ENCODE measurements around the gene ST3GAL5.
"Not testable (repeated sequence)": the region's sequence is repeated elsewhere in the genome, so short reads cannot be mapped to it uniquely, and the experiment has no call there.

ST3GAL5 gene

DNA sequence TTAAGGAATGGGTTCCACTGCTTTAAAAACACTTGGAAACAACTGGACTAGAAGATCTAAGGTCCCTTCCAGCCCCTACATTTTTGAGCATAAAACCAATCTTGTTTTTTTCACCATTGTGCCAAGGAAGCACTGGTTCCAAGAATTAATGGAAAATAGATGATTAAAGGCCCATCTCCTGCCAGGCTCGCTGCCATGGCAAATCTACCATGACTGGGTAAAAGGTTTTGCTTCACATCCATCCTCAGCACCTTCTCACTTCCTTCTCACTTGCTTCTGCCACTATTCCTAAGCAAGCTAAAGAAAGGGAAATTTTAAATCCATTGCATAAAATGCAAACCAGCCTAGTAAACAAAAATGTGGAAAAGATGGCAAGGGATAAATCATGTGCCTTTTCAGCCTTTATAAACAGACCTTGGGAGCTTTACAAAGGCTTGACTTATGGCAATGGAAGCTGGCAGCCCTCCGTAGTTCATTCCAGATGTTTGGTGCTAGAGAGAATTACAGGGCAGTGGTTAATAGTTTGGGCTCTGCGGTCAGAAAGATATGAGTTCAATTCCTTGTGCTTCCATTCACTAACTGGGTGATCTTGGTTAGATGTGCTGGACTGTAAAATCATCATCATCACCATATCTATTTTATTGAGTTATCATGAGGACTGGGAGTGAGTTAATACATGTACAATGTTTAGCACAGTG is 27.0 kb upstream of the ST3GAL5 start:
- no peak for DNase-seq

DNA sequence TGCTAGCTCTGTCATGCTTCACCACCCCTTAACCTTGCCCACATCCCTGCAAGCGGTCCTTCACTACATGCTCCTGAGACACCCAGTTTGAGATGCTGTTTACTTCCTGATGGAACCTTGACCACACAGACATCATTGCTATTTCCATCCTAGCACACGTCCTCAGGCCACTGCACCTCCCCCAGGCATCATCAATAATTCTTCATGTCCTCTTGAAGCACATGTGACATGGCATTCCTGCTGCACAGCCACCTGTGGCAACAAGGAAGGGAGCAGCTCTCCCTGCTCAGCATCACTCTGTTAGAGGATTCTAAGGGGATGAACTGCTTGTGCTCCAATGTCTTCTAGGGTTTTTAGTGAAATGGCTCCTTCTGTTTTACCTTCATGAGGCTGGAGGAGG is 26.1 kb upstream of the ST3GAL5 start:
- no peak for DNase-seq

DNA sequence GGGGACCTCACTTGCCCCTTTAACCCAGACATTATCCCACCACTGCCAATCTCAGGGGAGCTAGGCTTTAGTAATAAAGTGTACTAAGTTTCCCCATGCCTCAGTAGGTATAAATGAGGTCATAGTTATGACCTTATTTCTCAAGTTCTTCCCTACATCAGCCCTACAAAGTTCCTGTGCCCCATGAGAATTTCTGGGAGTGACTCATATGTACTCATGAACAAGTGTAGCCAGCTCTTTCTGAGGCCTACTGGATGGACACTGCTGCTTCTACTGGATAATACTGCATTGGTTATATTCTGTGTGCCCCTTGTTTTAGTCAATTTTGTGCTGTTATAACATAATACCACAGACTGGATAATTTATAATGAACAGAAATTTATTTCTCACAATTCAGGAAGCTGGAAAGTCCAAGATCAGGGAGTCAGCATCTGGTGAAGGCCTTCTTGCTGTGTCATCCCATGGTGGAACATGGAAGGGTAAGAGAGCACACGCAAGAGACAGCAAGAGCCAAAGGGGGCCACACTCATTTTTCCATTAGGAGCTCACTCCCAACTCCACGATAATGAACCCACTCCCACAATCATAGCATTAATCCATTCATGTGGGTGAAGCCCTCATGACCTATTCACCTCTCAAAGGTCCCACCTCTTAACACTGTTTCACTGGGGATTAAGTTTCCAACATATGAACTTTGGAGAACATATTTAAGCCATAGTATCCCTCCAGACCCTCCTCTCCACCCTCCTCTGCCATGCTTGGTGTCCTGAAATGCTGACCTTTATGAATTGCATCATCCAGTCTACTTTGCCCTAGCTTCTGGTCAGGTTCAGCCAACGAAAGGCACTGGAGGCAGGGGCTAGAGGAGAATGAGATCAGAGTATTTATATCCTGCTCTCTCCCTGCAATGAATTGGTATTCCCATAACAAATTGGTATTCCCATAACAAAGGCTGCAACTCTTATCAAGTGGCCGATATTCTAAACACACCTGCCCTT is 25.4 kb upstream of the ST3GAL5 start:
- DNase-seq: no peak

DNA sequence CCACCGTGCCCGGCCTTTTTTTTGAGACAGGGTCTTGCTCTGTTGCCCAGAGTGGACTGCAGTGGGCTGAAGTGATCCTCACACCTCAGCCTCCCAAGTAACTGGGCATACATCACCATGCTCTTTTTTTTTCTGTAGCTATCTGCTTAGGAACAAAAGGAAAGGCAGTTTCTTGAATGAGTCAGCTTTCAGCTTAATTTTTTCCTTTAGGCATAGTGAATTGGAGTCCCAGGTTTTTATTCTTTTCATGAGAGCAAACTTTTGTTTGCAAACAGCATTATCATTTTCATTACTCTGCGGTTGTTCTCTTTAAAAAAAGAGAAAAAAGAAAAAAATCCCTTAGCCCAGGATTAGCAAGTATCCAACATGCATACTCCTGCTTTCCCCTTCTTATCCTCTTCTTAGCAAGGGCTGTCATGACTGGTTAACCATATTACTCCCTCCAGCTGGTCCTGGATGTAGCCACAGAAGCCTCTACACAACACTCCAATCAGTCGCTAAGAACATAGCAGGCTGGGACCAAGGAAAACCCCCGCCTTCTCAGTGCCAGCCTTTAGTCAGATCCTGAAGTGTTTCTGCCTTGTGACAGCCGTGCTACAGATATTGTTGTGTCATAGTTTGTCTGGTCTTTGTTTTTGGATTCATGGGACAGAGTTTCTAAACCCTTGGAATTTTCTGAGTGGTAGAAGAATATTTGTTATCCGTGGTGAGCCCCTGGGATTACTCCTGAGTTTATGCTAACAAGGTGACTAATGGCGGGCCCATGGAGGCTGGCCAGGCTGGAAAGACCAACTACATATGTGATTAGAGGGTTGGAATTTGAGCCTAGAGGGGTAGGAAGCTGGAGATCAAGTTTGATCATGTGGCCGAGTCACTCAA is 23.3 kb upstream of the ST3GAL5 start:
- no peak for DNase-seq

DNA sequence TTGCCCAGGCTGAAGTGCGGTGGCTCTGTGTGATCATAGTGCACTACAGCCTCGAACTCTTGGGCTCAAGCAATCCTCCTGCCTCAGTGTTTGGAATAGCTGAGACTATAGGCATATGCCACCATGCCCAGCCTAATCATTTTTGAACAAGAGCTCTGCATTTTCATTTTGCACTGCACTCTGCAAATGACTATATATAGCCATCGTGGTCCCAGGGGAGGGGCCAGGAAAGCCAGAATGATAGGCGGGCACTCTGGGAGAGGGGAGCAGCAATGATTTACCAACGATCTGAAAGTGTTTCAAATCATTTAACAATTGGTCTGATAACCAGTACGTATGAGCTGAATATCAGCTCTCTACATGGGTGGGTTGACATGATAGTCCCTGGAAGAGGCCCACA is 22.3 kb upstream of the ST3GAL5 start:
- DNase-seq: no peak

DNA sequence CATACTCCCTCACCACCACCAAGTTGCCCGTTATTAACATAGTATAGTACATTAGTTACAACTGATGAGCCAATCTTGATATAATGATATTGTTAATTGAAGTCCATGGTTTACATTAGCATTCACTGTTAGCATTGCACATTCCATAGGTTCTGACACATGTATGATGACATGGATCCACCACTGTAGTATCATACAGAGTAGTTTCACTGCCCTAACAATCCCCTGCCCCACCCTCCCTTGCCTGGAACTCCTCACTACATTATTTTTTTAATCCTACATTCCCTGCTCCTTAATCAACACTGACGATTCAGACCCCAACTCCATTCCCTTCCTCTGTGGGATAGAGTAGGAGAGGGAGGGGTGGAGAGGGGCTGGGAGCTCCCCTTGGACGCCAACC is 20.2 kb upstream of the ST3GAL5 start:
- no peak for DNase-seq

DNA sequence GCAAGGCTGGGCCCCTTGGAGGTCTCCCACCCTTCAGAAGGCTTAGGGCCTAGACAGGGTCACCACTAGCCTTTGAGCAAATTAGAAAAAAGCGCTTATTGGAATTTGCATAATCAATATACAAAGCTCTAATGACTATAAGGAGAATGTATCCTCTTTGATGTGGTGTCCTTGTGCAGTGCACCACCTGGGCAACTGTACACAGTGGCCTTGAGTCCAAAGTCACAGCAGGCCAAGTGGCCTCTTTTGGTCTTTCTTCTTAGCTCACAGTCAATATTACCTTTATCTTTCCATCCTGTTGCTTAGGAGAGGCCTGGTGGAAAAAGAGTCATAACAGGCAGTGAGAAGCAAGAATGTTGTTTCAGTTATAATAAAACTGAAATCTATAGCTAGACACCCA is 19.7 kb upstream of the ST3GAL5 start:
- DNase-seq: no peak

DNA sequence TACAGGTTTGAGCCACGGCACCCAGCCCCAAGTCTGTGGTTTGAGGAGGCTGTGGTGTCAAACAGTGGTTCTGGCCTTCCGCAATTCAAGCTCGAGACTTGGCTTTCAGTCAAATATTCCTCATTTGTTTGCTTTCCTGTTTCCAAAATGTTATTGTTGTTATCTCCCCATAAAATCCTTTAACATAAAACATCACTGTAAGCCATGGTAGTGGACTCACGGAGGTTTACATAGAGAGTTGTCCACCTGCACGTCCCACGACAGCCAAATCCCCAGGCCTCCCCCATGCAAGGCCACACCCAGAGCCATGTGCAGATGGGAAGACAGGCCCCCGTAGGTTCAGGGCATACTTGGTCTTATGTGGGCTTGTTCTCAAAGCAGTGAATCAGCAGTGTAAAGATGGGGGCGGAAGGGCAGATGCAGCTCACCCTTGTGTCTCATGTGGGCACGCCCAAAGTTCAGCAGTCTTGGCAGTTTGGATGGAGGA is 18.9 kb upstream of the ST3GAL5 start:
- DNase-seq: no peak

DNA sequence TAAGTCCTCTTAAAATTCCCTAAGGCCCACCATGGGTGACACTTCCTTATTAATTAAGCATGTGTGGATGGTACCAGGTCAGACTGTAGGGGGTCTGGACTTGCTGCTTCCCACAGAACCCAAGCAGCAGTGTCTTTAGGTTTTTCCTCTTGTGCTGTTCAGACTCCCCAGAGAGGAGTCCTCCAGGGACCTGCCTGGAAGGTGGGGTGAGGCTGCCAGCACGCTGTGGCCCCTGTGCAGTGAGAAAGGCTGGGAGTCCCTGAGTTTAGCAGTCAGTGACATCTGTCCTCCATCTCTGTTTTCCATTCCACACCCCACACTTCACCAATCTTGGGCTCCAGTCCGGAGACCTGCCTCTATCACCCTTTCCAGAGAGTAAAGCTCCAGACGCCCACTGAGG is 18.0 kb upstream of the ST3GAL5 start:
- no peak for DNase-seq

DNA sequence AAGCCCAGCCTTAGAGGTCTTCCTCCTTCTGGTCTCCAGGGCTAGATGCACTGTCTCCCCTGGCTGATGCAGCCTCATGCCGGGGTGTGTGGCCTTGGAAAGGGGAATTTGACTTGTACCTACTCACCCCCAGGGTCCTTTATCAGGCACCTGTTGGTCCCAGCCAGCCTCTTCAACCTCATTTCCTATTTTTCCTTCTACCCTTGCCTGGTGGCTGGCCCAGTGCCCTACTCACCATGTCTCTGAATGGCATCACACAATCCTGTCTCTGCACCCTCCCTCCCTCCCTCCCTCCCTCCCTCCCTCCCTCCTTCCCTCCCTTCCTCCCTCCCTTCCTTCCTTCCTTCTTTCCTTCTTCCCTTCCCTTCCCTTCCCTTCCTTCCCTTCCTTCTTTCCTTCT is 17.1 kb upstream of the ST3GAL5 start:
- no peak for DNase-seq

DNA sequence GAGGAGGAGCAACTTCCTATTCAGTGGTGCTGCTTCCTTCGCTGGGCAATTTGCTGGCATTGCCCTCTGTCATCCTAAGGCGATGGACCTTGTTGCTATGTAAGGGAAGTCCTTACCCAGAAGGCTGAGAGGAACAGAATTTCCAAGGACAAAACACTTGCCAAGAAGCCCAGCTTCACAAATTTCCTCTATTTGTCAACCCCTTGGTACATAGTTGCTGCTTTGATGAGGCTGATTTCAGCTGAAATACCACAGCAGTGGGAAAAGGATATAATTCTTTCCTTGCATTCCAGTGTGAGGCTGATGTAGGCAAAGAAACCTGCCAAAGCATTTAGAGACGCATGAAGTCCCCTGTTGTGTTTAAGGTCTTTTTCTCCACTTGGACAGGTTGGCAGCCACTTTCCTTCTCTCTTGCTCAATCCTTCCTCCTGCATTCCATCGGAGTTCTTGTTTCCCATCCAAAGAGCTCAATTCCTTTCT is 16.4 kb upstream of the ST3GAL5 start:
- no peak for DNase-seq

DNA sequence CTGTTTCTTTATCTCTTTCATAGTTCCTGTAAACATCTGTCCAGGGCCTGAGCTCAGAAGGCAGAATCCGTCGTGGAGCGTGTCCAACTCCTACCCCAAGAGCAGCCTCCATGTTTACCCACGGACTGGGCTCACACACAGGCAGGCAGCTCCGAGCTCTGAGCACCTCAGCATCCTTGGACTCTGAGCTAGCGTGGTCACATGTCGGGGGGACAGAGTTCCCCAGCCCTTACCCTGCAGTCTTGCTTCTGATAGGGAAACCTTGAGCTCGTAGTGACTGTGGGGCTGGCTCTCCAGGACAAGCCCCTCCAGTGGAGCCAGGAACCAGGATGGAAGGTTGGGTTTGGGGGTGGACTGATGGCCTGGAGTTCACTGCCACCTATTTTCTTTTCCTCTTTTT is 15.1 kb upstream of the ST3GAL5 start:
- DNase-seq: no peak

DNA sequence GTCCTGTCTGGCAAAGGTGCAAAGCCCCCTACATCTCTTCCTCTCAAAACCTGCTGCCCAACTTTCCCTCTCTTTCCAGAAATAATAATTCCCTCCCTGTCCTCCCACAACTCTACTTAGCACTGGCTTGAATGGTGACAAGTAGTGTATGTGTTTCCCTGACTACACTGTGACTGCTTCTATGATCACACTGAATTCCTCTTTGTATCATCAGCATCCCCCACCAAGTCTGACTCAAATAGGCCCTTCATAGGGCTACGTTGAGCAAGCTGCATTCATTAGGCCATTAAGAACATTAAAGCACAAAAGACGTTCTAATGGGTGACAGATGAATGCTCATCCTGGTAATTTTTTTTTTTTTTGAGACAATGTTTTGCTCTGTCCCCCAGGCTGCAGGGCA is 13.7 kb upstream of the ST3GAL5 start:
- DNase-seq: no peak

DNA sequence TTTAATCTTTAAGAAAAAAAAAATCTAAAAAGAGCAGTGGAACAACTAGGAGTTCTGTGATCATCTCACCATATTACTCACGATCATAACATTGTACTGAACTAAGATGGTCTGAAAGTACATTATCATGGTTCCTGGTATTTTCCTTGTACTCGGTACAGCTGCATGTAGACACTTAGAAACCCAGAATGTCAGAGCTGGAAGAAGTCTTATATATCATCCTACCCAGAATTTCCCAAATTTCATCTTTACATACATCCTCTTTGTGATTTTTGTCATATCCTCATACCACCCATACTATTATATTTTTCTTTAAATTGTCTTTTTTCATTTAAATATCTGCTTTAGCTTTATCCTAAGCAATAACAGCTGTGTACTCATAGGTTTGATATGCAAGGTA is 12.4 kb upstream of the ST3GAL5 start:
- no peak for DNase-seq

DNA sequence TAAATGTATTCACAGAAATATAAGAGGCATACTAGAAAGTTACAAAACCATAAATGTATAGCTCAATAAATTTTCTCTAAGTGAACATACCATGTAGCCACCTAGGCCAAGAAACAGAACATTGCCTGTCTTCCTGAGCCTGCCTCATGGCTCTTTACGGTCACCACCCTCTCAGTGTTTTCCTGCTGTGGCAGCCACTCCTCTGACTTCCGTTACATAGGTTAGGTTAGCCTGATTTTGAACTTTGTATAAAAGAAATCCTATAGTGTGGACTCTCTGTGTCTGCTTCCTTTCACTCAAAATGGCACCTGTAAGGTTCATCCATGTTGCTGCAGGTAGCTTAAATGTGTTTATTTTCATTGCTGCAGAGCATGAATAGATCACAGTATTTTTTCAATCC is 11.6 kb upstream of the ST3GAL5 start:
- DNase-seq: no peak

DNA sequence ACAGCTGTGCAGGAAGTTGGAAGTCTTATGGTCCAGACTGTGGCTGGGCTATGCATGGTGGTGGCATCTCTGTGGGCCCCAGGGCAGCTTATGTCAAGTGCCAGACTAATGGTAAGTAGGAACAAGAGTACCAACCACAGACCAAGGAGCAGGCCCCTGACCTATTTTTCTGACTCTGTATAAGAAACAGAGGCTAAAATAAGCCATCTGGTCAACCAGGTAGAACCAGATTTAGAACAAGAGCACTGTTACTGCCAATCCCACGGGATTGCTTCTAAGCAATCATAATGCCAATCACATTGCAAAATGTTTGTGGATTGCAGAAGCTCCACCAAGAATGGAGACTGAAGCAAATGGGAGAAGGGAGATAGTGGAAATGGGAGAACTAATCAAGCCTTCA is 11.1 kb upstream of the ST3GAL5 start:
- DNase-seq: no peak

DNA sequence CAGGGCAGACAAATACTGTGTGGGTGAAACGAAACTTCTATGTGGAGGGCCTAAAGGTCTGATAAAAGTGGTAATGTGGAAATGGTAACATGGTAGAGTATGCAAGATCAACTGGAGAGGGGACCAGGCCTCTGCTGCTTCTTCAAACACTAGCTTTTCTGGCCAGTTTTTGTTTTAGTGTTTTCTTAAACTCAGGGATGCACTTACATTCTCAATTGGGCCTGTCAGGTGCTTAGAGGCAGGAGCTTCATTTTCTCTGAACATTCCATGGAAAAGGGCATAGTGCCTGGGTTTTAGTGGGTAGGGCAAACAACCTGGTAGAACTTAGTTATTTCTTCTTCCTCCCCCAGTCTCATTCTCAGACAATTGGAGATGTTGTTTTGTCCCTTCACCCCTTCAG is 10.5 kb upstream of the ST3GAL5 start:
- DNase-seq: no peak

DNA sequence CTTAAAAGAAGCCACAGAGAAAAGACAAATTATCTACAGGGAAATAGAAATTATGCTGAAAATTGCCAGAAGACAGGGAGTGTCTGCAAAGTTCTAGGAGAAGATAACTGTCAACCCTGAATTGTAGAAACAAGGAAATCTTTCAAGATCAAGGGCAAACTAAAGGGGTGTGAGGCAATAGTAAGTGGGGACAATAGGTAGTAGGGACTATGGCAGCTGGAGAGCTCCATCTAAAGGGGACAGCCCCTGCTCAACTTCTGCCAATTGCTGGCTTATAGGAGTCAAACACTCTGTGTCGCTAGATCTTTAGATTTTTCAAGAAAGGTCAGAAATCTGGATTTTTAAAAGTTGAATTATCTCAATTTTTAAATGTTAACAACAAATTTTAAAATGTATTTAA is 10.1 kb upstream of the ST3GAL5 start:
- no peak for DNase-seq

DNA sequence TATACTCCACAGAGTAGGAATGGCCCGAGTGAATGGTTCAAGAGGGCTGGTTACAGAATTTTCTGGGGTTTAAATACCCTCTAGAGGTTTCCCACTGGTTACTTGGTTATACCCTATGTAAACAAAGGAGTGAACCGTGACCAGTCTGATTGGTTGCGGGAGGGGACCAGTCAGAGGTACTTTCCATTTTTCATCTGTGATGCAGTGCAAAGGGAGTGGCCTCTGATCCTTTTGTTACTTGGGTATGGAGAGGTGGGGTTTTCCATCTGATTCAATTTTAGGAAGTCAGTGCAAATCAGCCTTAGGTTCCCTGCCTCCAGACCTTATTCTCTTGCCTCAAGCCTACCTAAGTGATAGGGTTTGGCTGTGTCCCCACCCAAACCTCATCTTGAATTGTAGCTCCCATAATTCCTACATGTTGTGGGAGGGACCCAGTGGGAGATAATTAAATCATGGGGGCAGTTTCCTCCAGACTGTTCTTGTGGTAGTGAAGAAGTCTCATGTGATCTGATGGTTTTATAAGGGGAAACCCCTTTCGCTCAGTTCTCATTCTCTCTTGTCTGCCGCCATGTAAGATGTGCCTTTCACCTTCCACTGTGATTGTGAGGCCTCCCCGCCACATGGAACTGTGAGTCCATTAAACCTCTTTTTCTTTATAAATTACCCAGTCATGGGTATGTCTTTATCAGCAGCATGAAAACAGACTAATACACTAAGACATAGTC is 5.9 kb upstream of the ST3GAL5 start:
- not testable (repeated sequence) for DNase-seq

DNA sequence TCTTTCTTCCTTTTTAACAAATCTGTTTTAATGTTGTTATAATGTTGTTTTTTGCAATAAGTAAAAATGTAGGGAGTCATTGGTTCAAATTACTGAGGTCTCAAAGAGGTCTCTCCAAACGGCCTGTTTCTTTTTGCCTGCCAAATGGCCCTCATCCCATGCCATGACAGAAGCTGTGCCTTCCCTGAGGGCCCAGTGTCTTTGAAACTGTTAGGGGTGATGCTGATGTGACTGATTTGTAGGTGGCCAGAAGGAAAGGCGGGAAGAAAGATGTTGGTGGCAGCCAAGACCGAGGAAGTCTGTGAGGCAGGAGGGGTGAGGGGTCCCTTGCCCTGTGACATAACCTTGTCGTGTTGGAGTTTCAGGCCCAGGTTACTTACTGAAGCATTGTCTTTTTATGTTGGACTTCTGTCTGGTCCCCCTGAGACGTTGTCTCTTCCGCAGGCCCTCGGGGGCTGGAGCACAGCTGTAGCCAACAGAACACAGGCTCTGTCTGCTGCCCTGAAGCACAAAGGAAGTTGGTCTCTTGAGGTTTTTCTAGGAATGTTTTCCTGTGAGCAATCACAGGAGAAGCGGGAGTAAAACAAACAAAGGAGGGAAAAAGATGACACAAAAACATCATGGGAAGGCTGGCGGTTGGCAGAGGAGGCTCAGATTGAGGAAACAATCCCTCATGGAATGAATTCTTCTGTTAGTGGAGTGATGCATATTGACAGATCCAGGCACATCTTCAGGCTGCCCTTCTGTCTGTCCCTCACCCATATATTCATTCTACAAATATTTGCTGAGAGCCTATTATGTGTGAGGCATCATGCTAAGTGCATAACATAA is 4.9 kb upstream of the ST3GAL5 start:
- no peak for DNase-seq

DNA sequence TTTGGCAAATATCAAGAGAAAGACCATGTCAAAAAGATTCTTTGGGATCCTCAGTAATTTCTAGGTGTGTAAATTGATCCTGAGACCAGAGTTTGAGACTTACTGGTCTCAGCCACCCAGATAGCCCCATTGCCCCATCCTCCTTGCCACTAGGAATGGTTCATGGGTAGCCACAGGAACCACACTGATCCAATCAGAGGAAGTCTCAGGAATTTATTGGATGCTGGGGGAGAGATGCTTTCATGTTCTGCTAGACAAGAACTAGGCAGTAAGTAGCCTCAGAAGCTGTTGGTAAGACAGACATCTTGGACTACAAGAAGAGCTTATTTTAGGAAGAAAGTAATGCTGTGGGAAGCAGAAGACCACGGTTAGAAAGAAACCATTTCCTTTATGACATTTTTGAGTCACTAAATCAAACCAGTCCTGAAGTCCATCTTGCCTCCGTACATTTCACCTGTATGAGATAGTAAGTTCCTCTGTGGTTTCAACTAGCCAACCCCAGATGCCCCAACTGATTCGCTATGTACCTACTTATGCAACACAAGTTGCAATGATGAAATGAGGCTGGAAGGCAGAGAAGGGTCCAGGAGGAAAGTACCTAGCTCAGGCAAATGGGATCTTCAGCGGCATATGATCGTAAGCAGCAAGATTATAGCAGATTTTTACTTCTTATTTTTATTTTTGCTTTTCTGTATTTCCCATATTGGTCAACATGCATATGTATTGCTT is 3.6 kb upstream of the ST3GAL5 start:
- no peak for DNase-seq

Data from GDM1 (cell line).